Measurements from ENCODE around the gene SEC14L5. TPM values are rescaled to one million over a fixed set of nuclear protein-coding genes. Genes with fewer than 3 reads are reported as not detected.
"Not testable (repeated sequence)": the region's sequence is repeated elsewhere in the genome, so short reads cannot be mapped to it uniquely, and the experiment has no call there.

Gene SEC14L5
- total and polyA plus RNA-seq, 9 donors = 0.11 to 1.5 (median 0.38) TPM

DNA sequence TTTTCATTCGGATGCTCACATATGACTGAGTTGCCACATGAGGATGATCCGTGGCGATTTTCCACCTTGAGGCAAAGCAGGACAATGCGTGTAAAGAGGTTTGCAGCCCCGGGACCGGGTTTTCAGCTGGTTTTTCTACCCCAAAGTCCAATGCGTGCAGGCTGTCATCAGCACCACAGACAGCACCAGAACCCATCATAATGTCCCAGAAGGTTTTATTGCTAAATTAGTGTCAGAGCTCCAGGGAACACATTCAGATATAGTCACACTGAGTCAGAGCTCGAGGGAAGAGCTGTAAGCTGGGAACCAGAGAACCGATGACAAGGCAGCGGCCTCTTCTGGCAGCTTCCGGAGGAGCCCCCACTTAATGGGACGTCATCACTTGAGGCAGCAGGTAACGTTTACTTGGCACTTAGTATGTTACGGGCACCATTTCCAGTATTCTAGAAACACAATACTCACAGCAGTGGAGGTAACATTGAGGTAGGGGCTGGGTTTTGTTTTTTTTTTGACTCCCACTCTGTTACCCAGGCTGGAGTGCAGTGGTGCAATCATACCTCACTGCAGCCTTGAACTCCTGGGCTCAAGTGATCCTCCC, 84.5 kb downstream of the SEC14L5 start:
- no peak for TF ChIP-seq POLR2A (IDR thresholded peaks at IDR 0.05)
- TF ChIP-seq EP300 (IDR thresholded peaks at IDR 0.05) = no peak
- TF ChIP-seq, protein P1, sequence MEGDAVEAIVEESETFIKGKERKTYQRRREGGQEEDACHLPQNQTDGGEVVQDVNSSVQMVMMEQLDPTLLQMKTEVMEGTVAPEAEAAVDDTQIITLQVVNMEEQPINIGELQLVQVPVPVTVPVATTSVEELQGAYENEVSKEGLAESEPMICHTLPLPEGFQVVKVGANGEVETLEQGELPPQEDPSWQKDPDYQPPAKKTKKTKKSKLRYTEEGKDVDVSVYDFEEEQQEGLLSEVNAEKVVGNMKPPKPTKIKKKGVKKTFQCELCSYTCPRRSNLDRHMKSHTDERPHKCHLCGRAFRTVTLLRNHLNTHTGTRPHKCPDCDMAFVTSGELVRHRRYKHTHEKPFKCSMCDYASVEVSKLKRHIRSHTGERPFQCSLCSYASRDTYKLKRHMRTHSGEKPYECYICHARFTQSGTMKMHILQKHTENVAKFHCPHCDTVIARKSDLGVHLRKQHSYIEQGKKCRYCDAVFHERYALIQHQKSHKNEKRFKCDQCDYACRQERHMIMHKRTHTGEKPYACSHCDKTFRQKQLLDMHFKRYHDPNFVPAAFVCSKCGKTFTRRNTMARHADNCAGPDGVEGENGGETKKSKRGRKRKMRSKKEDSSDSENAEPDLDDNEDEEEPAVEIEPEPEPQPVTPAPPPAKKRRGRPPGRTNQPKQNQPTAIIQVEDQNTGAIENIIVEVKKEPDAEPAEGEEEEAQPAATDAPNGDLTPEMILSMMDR (IDR thresholded peaks at IDR 0.05) = no peak
- Histone ChIP-seq H3K4me3 (no peak overlapping the region), H3K36me3 (no peaks in the 10 kb centered on the region), H3K27me3 (no peaks in the 10 kb centered on the region), H3K9me3 (no peaks in the 10 kb centered on the region), H3K4me1 (ENCODE audit: insufficient read depth) (no peaks in the 10 kb centered on the region), H3K27ac (no peak overlapping the region)
- intact Hi-C loops (cut with DNase I) = no loop called here
- WGBS, 3 donors = 72 to 74% (median 73%) methylated on average over 14 of the region's 14 CpGs
- no peak for DNase-seq

GRCh38 chr16:5044011-5044540, 85.9 kb downstream of the SEC14L5 start:
- TF ChIP-seq POLR2A (IDR thresholded peaks at IDR 0.05) (no peak), EP300 (IDR thresholded peaks at IDR 0.05) (no peak)
- TF ChIP-seq, protein P1 (IDR thresholded peaks at IDR 0.05) = no peak
- peak in 1 of 5 donors; percentile 12 for DNase-seq
- 87 to 93% (median 92%) methylated on average over 8 of the region's 8 CpGs for WGBS, 3 donors
- intact Hi-C loops (cut with DNase I) = no loop called here
- Histone ChIP-seq H3K36me3 (no peaks in the 10 kb centered on the region), H3K4me1 (ENCODE audit: insufficient read depth) (no peaks in the 10 kb centered on the region), H3K27ac (no peak overlapping the region), H3K4me3 (no peak overlapping the region), H3K9me3 (no peaks in the 10 kb centered on the region), H3K27me3 (no peaks in the 10 kb centered on the region)

DNA sequence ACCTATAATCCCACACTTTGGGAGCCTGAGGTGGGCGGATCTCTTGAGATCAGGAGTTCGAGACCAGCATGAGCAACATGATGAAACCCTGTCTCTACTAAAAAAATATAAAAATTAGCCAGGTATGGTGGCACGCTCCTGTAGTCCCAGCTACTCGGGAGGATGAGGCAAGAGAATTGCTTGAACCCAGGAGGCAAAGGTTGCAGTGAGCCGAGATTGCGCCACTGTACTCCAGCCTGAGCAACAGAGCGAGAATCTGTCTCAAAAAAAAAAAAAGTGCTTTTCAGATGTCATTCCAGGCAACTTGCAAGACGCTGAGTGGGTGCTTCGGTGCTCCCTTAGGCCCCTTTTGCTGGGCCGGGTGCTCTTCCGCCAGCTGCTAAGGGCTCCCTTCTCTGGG, 86.5 kb downstream of the SEC14L5 start:
- peak in 1 of 5 donors; percentile 1 for DNase-seq
- H3K9me3 ChIP-seq; H3K27ac ChIP-seq; H3K27me3 ChIP-seq; H3K4me3 ChIP-seq; H3K4me1 ChIP-seq (ENCODE audit: insufficient read depth); H3K36me3 ChIP-seq; intact Hi-C loops (cut with DNase I): not testable (repeated sequence)
- 93 to 97% (median 93%) methylated on average over 11 of the region's 11 CpGs for WGBS, 3 donors

GRCh38 chr16:5045499-5046115, 87.5 kb downstream of the SEC14L5 start:
- H3K36me3 ChIP-seq = no peaks in the 10 kb centered on the region
- TF ChIP-seq EP300 (IDR thresholded peaks at IDR 0.05) (no peak), POLR2A (IDR thresholded peaks at IDR 0.05) (no peak)
- H3K4me3 ChIP-seq = no peak overlapping the region
- peak in 1 of 5 donors; percentile 8 for DNase-seq
- intact Hi-C loops (cut with DNase I) = no loop called here
- H3K27me3 ChIP-seq = no peaks in the 10 kb centered on the region
- WGBS, 3 donors = 81 to 91% (median 87%) methylated on average over 10 of the region's 10 CpGs
- no peaks in the 10 kb centered on the region for H3K9me3 ChIP-seq
- H3K27ac ChIP-seq = no peak overlapping the region
- H3K4me1 ChIP-seq (ENCODE audit: insufficient read depth) = no peaks in the 10 kb centered on the region

DNA sequence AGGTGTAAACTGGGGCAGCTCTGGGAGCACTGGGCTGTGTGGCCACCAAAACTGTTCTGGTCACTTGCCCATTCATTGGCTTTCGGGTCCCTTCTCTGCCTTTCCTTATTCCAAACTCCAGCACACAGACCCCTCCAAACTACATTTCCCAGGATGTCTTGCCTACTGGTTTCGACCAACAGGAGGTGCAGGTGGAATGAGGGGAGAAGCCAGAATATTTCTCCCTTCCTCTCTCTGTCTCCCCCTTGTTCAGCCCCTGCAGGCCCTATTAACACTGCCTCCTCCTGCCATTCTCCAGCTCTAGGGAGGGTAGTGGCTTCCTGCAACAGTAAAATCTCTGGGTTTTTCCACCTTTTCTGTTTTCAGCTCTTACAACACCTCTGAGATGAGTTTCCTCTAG, 88.8 kb downstream of the SEC14L5 start:
- no peaks in the 10 kb centered on the region for H3K36me3 ChIP-seq
- 72 to 82% (median 78%) methylated on average over 2 of the region's 2 CpGs for WGBS, 3 donors
- no peaks in the 10 kb centered on the region for H3K4me1 ChIP-seq (ENCODE audit: insufficient read depth)
- H3K4me3 ChIP-seq = no peak overlapping the region
- no peak for DNase-seq
- intact Hi-C loops (cut with DNase I) = no loop called here
- H3K27ac ChIP-seq = no peak overlapping the region
- H3K9me3 ChIP-seq = no peaks in the 10 kb centered on the region
- H3K27me3 ChIP-seq = no peaks in the 10 kb centered on the region
- TF ChIP-seq EP300 (IDR thresholded peaks at IDR 0.05) (no peak), POLR2A (IDR thresholded peaks at IDR 0.05) (no peak)
- TF ChIP-seq, protein P1 (IDR thresholded peaks at IDR 0.05) = no peak

All from ovary (tissue), 9 donors.